Renal cortex interstitium (tissue), 11 donors: Measurements from ENCODE around the gene ZNF76. TPM values are rescaled to one million over a fixed set of nuclear protein-coding genes. Genes with fewer than 3 reads are reported as not detected.
"Not testable (repeated sequence)": the region's sequence is repeated elsewhere in the genome, so short reads cannot be mapped to it uniquely, and the experiment has no call there.

ENCODE experiments used
- DNase-seq, 11 donors: peaks; one replicate each; pipeline ENCODE4 v3.0.0-alpha.2; 2013; ENCODE audit warnings: low read depth in 9 of 11, low spot score in 4 of 11; ENCODE audit errors: extremely low read depth in 1 of 11
- polyA plus RNA-seq, 3 donors: library from polyadenylated mRNA; unstranded; fragments of 120-200 nt; gene quantifications; one replicate each; pipeline ENCODE4 v1.2.1, GENCODE V29; 2013; ENCODE audit not compliant: insufficient read length in 3 of 3

The ZNF76 gene
- polyA plus RNA-seq, 3 donors: 44.8 to 67.2 (median 50.6) TPM

DNA sequence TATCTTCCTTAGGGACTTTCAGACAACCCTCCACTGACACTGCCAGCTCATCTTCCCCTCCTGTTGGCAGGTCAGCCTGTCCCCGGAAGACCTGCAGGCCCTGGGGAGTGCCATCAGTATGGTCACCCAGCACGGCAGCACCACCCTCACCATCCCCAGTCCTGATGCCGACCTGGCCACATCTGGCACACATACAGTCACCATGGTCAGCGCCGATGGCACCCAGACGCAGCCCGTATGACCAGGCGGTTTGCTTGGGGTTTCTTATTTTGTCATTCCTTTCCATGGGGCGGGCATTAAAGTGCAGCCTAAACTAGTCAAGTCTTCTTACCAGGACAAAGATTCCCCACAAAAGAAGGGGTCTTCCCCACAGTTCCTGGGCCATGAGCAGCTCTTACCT, 34.1 kb downstream of the ZNF76 start:
- no peak for DNase-seq

DNA sequence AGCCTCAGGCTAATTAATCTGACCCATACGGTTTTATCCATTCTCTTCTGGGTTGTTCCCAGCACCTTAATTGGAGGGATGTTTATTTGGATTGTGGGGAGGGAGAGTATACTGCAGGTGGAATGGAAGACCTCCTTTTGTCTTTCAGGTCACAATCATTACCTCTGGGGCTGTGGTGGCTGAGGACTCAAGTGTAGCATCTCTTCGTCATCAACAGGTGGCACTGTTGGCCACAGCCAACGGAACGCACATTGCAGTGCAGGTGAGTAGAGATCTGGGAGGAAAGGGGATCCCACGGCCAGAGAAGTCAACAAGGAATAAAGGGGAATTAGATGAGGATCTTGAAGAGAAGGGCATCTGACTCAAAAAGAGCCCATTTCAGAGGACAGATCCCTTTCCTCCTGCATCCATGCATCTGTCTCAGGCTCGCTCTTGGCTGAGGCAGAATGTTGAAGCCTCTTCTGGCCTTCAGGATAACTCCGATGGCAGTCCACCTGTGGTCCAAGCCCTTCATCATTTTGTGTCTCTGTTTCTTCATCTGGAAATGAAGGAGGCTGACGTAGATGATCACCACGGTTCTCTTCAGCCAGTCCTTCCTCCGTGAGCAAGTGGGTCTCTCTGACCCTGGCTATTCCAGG, 34.9 kb downstream of the ZNF76 start:
- DNase-seq: peak in 1 of 11 donors; percentile 15

DNA sequence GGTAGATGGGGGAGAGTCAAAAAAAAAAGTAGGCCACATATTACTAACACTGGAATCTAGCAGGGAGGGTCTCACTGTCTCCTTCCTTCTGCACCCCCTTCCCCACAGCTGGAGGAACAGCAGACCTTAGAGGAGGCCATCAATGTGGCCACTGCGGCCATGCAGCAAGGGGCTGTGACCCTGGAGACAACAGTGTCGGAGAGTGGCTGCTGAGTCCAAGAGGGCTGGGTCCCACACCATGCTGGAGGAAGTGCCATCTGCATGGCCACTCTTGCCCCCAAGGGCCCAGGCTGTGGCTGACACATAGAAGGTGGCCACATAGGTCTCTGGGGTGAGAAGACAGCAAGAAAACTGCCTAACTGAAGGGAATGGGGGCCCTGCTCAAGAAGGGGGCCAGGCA, 35.5 kb downstream of the ZNF76 start:
- no peak for DNase-seq

DNA sequence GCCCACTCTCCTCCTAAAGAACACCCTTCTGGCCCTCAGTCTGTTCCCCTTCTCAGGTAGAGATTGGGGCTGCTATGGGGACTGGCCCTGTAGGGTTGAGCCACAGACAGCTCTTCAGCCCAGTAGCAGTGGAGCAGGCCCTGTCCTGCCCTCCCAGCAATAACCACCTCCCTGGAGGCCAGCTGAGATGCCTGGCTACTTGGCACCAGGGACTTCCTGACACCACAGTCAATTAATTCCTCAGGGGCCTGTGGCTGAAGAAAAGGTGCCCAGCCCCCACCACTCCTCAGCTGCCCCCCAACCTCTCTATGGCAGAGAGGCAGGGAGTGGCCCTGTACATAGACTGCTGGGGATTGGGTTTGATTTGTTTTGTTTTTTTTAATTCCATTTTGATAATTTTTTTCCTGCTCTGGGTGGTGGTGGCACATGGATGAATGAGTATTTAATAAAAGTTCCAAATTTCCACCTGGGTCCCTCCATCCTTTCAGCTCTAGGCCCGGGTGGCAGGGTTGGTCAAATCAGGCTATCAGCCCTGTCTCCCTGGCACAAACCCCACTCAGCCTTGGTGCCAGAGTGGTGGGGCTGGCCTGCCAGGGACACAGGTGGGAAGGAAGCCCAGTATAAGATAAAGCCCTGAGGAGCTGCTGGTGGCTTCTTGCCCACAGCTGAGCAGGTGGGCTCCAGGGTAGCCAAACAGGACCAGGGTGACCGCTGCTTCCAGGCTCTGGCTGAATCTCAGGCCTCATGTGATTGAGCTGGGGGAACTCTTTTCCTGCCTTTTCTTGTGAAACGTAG, 36.2 kb downstream of the ZNF76 start:
- DNase-seq: no peak

DNA sequence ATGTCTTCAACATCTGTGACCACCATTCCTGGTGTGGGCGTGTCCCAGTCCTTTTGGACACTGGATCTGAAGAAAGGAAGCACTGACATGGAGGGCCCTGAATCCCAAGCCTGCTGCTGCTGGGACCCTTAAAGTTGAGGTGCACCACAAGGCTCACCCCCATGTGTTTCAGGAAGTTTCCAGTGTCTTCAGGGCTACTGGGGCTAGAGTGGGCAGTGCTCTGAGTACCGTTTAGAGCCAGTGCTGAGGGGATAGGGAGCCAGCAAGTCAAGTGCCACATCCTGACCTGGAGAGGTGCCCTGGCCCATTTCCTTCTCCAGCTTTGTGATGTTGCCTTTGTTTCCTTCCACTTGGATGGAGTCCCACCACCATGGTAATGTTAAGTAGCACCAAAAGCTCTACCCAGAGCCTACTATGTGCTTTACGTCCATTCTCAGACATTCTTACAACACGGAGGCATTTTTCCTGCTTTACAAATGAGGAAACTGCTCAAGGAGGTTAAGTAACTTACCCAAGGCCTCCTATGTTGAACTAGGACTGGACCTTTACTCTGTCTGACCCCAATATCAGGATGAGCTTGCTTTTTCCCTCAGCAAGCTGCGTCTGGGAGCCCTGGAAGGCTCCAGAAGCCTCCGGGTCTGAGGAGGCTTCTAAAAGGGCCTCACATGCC, 37.5 kb downstream of the ZNF76 start:
- no peak for DNase-seq

DNA sequence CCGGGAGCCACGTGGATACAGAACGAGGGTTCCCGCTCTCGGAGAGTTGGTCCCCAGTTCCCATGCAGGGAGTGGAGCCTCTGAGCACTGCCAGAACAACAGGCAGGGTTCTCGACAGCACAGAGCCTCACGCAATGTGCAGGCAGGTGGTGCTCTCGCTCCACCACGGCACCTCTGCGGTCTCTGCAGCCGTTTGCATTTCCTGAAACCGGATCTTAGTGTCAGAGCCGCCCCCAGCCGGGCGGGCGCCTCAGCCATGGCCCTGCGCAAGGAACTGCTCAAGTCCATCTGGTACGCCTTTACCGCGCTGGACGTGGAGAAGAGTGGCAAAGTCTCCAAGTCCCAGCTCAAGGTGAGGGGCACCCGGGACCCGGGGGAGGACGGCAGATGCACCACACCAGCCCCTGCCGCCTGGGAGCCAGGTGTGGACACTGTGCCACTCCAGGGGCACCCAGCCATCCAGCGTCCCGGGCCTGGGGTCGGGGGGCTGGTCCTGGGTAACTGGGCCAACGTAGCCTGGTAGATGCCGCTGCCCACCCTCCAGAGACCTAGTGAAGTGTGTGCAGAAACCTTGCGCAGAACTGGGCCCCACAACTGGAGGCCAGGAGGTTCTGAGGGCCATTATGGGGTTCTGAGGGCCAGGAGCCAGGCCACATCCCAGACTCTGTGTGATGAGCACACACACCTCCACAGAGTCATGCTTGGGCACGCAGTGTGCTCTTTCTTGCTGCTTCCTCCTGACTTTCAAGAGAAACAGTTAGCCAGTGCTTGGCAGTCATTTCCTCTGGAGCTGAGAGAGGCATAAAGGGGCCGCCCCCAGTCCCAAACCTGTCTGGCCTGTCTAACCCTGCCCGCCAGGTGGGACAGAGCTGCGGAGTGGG, 38.3 kb downstream of the ZNF76 start, which contains the start of gene DEF6:
Gene DEF6 (plus strand): TSS at position 218 of the 881 bp plus-strand sequence. CDS start 39 bp downstream, at position 257.
- peak; percentile 53 to 85 (median 80) for DNase-seq

DNA sequence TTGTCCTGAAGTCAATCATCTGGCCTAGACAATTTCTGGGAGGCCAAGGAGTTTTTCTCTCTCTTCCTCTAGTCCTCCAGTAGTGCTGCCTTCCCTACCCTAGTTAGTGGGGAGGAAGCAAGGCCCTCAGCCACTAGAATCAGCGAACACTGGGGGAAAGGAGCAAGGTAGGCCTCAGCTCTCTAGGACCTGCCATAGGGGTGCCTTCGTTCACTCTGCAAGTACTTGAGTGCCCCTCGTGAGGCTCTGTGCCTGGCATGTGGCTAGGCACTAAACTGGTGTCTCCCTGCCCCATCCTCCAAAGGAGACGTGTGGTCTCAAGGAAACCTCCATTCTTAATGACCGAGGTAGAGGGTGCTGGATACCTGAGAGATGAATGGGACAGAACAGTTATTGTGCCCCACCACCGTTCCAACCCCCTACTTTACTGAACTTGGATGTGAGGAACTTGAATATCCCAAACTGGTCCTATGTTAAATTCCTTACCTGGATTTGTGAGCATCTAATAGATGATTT, 39.1 kb downstream of the ZNF76 start:
- no peak for DNase-seq

DNA sequence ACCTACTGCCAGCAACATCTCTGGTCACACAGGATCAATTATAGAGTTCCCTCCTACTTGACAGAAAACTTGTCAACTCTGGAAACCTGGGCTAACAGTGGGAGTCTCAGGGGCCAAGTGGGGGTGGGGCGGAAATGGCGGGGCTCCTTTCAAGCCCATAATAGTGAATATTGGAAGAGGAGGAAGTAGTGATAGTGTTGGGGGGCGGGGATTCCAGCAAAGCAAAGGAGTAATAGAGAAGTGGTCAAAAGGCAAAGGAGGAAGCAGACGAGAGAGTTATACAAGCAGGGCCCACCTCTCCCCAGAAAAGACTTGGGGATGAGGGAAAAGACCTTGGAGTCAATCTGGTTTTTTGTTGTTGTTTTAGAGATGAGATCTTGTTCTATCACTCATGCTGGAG, 40.1 kb downstream of the ZNF76 start:
- no peak for DNase-seq

DNA sequence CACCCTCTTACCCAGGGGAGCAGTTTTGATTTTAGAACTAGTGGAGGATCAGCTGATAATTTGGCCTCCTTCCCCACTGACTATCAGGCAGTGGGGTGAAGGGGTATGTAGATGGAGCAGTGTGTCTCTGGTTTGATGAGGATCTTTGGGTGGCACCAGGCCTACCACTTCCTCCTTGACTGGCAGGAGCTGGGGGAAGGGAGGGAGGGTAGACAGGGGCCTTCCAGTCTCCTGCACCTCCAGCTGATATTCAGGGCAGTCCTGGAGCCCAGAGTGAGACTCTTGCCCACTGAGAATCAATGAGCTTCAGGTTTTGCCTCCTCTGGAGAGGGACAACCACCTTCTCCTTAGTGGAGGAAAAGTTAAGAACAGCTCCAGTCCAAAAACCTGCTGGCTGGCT, 41.3 kb downstream of the ZNF76 start:
- DNase-seq: no peak

DNA sequence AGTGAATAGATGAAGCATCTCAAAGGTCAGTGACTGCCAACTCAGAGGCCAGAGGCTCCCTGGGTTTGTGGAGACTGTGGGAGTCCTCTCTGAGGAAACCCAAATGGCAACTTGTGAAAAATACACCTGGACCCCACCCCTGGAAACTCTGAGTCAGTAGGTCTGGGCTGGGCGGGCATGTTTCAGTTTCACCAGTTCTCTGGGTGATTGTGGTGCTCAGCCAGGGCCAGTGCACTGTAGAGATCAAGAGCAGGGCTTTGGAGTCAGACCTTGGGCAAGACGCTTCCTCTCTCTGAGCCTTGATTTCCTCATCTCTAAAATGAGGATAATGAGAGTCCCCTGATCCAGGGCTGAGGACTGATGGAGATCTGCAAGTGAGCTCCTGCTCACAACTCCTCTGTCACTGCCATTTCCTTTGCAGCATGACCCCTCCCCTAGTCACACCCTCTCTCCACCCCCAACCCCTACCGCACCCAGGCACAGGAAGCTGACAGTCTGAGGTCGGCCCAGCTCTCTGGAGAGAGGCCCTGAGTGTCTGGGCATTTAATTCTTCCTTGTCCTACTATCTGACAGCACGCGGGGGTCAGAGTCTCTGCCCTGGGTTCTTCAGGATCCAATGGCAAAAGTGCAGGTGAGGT, 43.2 kb downstream of the ZNF76 start:
- no peak for DNase-seq

DNA sequence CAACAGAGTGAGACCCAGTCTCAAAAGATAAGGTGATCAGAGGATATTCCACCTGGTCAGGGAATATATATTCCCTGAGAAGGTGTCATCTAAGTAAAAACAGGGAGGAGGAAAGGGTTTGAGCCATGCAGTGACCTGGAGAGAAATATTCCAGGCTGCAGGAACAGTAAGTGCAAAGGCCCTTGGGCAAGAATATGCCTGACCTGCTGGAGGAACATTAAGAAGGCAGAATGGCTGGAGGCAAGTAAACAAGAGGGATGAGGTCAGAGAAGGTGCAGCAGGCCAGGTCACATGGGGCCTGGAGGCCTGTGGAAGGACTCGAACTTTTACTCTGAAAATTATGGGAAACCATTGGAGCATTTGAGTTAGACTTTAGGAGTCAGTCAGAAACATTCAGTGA, 44.8 kb downstream of the ZNF76 start:
- no peak for DNase-seq

DNA sequence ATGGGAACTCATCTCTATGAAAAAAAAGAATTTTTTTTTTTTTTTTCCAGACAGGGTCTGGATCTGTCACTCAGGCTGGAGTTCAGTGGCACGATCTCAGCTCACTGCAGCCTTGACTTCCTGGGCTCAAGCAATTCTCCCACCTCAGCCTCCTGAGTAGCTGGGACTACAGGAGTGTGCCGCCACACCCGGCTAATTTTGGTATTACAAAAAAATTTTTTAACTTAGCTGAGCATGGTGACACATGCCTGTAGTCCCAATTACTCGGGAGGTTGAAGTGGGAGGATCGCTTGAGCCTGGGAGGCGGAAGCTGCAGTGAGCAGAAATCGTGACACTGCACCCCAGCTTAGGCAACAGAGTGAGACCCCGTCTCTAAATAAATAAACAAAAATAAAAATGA, 45.6 kb downstream of the ZNF76 start:
- DNase-seq: no peak

DNA sequence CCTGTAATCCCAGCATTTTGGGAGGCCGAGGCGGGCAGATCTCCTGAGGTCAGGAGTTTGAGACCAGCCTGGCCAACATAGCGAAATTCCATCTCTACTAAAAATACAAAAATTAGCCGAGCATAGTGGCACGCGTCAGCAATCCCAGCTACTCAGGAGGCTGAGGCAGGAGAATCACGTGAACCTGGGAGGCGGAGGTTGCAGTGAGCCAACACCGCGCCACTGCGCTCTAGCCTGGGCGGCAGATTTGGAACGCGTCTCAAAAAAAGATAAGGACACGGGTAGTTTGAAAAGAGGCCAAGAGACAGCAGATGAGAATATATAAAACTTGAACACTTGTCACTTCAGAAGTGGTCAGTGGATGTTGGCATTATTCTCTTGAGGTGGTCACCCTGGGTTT, 47.6 kb downstream of the ZNF76 start:
- not testable (repeated sequence) for DNase-seq

DNA sequence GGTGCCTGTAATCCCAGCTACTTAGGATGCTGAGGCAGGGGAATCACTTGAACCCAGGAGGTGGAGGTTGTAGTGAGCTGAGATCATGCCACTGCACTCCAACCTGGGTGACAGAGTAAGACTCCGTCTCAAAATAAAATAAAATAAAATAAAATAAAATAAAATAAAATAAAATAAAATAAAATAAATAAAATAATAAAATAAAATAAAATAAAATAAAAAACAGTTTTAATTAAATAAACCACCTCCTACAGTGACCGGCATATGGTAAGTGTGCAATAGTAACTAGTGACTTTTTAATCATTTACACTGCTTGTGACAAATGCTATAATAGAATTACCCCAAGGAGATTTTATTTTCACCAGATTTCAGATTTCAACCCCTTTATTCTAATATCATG, 49.0 kb downstream of the ZNF76 start:
- not testable (repeated sequence) for DNase-seq

DNA sequence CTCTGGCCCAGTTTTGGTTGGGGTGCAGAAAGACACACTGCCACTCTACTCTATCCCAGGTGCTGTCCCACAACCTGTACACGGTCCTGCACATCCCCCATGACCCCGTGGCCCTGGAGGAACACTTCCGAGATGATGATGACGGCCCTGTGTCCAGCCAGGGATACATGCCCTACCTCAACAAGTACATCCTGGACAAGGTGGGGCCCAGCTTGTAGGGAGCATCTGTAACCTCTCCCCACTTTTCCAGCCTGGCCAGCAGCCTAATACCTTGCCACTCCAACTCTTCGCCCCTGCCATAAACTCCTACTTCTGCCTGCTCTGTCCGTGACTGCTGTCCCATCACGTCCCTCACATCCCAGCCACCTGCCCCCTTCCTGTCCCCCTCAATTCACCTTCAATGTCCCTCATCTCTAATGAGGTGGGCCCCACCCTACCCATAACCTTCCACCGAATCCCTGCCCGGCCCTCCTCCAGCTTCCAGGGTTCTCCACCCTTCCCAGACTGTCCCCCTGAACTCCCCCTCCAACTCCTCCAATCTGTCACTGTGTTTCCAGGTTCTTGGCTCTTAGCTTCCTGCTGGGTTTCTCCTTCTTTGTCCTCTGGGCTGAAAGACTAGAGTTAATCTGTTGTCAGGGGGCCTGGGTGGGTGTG, 50.2 kb downstream of the ZNF76 start:
- DNase-seq: no peak

DNA sequence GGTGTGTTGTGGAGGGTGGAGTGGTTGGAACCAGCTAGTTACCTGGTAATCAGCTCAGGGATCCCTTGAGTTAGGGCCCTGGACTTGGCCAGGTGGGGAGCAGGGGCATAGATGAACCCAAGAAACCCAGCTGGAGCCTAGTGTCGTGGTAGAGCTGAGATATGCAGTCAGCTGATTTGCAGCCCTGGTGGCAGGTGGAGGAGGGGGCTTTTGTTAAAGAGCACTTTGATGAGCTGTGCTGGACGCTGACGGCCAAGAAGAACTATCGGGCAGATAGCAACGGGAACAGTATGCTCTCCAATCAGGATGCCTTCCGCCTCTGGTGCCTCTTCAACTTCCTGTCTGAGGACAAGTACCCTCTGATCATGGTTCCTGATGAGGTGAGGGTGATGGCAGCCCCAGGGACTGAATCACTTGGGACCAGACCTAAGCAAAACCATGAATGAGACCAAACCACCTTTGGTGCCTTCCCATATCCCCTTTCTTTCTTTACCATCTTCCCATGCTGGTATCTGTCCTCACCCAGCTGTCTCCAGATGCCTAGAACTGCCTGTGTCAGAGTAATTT, 50.8 kb downstream of the ZNF76 start:
- no peak for DNase-seq

DNA sequence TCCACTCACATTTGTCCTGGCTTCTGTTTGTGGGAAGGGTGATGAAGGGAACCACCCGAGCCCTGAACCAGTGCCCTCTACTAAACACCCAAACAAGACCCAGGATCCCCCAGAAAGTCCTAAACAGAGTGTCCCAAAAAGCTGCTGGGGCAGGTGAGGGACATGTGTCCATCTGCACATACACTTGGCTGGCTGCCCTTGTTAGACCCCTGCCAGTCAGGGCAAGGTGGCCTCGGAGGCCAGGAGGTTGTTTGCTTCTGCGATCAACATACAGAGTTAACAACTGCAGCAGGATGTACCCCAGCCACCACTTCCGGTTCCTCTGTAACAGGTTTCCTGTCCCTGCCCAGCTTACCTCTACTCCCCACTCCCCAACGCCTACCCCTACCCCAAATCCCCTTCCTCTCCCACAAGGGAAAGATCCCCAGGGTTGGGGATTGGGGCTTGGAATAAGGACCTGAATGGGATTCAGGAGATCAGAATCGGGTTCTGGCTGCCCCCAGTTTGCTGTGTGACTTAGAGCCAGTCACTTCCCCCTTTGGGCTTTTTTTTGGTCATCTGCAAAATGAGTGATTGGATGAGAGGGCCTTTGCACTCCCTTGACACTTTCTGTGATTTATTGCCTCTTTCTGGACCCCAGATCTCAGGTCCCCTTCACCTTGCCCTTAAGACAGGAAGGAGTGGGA, 52.0 kb downstream of the ZNF76 start:
- no peak for DNase-seq
